KOPT-K1 (cell line): ENCODE data around the gene C17orf113.

ENCODE experiments used
- H3K27ac ChIP-seq: fragments of 200-600 bp; sonication (generic); 2 replicates; pipeline ENCODE4 v1.5.1; 2016; ENCODE audit warnings: antibody characterized with exemption, mild to moderate bottlenecking, low read depth, low read length; ENCODE audit not compliant: poor library complexity, severe bottlenecking
- H3K36me3 ChIP-seq: fragments of 200-600 bp; sonication (generic); 2 replicates; pipeline ENCODE4 v1.5.1; 2017; ENCODE audit warnings: antibody characterized with exemption, mild to moderate bottlenecking, low read length, moderate library complexity; ENCODE audit not compliant: insufficient read depth
- H3K9me3 ChIP-seq: fragments of 200-600 bp; sonication (generic); 2 replicates; pipeline ENCODE4 v1.5.1; 2017; ENCODE audit warnings: antibody characterized with exemption, low read length, mild to moderate bottlenecking; ENCODE audit not compliant: insufficient read depth, poor library complexity, severe bottlenecking

Gene C17orf113

DNA sequence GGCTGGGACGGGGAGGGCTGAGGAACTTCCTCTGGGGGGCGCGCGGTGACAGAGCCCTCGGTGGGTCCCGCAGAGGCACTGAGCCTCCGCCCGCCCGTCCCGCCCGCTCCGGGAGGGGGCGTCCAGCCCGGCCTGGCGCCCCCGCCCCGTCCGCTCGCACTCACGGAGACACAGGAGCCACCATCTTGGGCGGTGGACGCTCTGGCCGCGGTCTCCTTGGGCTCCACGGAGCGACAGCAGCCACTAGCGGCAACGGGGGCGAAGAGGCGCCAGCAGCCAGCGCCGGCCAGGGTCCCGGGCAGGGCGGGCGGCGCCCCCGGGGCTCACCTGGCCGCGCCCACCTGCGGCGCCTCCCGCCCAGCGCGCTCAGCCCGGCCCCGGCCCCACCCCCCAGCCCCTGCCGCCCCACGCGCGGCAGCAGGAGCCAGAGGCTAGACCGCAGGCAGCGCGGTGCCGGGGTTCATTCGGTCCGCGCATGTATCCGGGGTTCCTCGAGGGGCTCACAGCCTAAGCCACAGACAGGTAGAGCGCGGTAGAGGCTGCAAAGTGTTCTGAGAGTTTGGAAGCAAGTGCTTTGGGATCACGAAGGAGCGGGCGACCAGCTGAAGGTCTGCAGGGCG is at the start of gene C17orf113:
C17orf113 (minus strand) TSS at position 209 of the 620 bp plus-strand sequence. CDS start 7,225 bp downstream, outside the sequence.
- Histone ChIP-seq H3K27ac (peak within 1 kb of the TSS; percentile 32), H3K36me3 (no peaks in the 10 kb centered on the region), H3K9me3 (no peaks in the 10 kb centered on the region)

- H3K27ac ChIP-seq: no peak overlapping the region
- no peaks in the 10 kb centered on the region for H3K9me3 ChIP-seq
- H3K36me3 ChIP-seq: peaks cover 7% of the 10 kb centered on the region; the same call in 1 of the 2 replicates
Observed at GRCh38 chr17:42098730-42099399, 48.5 kb upstream of the C17orf113 start.

- H3K9me3 ChIP-seq: no peaks in the 10 kb centered on the region
- H3K27ac ChIP-seq: no peak within 1 kb of the TSS
- H3K36me3 ChIP-seq: 0 out of 2 replicates have a peak, but pooled peaks cover 1% of the 10 kb centered on the region
Observed at GRCh38 chr17:42097691-42098631, 47.6 kb upstream of the C17orf113 start, which contains the start of gene ZNF385C. TSS of gene ZNF385C (minus strand) at chr17:42098473. CDS start at chr17:42063056, 35,417 bp downstream.

- Histone ChIP-seq H3K36me3 (no peaks in the 10 kb centered on the region), H3K27ac (no peak overlapping the region), H3K9me3 (no peaks in the 10 kb centered on the region)
Observed at GRCh38 chr17:42096360-42097111, 46.1 kb upstream of the C17orf113 start.

DNA sequence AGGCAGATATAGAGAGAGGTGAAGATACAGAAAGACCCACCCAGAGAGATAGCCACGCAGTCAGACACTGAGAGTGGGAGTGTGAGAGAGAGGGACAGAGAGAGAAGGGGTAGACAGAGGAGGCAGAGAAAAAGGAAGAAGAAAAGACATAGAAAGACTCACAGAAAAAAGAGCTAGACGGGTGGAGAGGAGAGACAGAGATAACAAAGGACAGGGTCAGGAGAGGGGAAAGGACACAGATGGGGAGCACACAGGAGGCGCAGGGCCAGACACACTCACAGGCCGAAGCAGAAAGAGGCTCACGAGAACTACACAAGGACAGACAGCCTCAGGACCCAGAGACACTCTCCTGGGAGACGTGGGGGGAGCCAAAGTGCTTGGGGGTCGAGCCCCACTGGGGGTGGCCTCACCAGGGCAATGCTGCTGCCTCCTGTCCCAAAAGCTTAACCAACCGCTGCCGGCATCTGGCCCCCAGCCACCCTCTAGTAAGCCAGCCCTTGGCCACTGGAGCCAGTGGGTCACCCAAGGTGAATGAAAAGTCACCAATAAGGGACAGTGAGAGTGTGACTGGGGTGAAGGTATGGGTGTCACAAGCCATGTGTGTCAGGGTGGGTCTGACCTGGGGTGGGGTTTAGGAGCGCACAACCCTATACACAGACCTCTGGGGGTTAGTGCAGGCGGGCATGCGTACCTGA is 44.1 kb upstream of the C17orf113 start:
- Histone ChIP-seq H3K36me3 (no peaks in the 10 kb centered on the region), H3K9me3 (no peaks in the 10 kb centered on the region), H3K27ac (no peak overlapping the region)

DNA sequence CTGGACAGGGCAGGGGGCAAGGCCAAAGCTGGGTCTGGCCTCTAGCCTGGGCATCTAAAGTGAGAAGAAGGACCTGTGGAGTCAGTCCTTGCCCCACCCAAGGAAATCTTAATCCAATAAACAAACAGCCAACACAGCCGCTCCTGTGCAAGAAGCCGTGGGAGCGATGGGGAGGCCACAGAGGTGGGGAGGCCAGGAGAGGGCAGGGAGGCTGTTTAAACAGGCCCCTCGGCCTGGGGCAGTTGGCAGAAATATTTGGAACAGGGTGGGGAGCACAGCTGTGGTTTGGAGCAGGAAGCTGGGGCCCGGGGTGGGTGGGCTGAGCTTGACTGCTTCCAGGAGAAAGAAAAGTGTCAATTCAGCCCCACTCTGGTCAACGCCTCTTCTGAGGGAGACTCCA is 42.5 kb upstream of the C17orf113 start:
- H3K9me3 ChIP-seq: no peaks in the 10 kb centered on the region
- peak overlapping the region; percentile 37 for H3K27ac ChIP-seq
- H3K36me3 ChIP-seq: no peaks in the 10 kb centered on the region

DNA sequence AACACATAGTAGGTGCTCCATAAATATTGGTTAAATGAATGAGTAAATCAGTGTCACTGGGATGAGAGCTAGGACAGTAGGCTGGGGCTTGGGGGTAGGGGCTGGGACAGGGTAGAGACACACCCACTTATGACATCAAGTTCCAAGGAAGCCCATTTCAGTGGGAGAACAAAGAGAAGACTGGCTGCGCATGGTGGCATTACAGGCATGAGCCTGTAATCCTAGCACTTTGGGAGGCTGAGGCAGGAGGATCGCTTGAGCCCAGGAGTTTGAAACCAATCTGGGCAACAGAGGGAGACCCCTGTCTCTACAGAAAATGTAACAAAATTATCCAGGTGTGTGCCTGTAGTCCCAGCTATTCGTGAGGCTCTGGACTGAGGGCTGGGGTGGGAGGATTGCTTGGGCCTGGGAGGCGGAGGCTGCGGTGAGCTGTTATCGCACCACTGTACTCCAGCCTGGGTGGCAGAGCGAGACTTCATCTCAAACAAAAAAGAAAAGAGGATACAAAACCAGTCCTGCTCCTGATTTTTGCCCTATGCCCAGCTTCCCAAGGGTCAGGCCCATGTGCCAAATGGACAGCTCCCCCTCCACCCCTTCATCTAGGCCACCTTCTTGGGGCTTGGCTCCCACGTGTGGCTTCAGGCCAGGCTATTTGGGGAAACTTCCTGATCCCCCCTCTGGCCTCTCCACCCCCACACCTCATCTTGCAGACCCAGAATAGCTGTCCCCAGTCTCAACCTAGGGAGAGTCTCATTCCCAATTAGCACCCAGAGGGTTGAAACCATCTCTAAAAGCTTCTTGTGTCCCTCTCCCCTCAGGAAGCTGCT is 40.8 kb upstream of the C17orf113 start:
- H3K36me3 ChIP-seq: no peaks in the 10 kb centered on the region

DNA sequence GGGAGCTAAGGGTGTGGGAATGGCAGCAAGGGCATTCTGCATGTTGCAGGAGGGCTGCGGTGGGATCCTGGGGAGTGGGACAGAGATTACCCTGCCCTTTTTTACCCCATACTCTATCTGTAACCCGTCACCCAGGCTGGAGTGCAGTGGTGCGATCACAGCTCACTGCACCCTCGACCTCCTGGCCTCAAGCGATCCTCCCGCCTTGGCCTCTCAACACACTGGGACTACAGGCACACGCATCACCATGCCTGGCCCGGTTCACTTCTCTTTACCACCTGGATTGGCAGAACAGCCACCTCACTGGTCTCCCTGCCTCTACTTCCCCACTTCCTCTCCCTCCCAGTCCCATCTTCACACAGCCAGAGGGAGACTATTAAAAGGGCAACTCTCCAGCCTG is 38.3 kb upstream of the C17orf113 start:
- Histone ChIP-seq H3K9me3 (no peaks in the 10 kb centered on the region), H3K27ac (no peak overlapping the region), H3K36me3 (no peaks in the 10 kb centered on the region)

More for the DNA sequence above, 40.8 kb upstream of the C17orf113 start:
- Histone ChIP-seq H3K9me3 (no peaks in the 10 kb centered on the region), H3K27ac (no peak overlapping the region)

DNA sequence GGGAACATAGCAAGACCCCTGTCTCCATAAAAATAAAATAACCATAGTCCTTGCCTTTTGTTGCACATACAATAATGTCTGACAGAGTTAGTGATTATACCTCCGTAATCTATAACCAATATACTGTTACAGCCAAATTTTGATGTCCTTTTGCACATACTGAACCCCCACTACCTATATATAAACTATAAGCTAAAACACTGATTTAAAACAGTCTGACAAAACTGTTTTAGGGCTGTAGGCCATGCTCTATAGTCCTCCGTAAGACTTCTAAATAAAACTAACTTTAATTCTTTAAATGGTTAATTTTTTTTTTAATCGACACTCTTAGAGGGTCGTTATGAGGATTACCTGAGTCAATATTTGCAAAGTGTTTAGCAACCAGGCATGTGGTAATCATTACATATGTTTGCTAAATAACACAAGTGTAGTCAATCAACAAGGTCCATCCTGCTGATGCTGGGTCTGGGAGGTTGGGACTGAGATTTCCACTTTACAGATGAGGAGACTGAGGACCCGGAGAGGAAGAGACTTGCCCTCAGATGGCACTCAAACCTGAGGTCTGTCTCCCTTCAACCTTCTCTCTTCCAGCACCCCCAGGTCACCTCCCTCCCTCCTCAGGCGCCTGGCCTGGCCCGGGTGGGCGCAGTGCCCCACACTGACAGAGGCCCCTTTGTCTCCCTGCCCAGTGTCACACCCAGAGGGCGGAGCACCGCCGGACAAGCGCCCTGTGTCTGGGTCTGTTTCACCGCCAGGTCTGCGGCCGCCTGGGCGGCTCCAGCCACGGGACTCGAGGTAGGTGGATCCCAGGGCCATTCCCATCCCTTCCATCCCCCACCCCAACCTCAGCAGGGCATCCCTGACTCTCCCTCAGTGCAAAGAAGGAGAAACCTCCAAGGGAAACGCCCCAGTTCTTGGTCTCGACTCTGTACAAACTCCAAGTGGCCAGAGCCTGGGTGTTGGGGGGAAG is 37.6 kb upstream of the C17orf113 start:
- Histone ChIP-seq H3K27ac (no peak overlapping the region), H3K9me3 (no peaks in the 10 kb centered on the region), H3K36me3 (no peaks in the 10 kb centered on the region)

DNA sequence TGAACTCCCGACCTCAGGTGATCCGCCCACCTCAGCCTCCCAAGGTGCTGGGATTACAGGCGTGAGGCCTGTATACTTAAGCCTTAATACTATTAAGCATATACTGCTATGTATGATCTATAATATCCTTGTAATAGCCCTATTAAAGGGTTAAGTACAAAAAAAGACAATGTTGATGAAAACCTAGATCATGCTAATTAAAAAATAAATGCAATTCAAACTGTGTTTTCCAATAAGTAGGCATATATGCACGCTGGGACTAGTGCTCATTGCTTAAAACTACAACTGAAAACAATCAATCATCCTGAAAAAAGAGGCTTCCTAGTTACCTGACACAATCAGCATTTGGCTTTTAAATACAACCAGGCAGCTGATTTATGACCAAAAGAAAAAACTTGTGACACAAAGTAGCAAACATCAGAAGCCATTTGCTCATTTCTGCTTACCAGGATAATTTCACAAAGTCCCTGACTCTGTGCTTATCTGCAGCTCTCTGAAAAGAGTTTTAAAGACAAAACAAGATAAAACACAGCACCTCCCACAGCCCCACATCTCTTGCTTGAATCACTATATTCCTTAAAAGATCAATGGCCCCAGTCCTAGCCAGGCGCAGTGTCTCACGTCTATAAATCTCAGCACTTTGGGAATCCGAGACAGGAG is 36.8 kb upstream of the C17orf113 start:
- Histone ChIP-seq H3K36me3 (no peaks in the 10 kb centered on the region), H3K27ac (no peak overlapping the region), H3K9me3 (no peaks in the 10 kb centered on the region)

DNA sequence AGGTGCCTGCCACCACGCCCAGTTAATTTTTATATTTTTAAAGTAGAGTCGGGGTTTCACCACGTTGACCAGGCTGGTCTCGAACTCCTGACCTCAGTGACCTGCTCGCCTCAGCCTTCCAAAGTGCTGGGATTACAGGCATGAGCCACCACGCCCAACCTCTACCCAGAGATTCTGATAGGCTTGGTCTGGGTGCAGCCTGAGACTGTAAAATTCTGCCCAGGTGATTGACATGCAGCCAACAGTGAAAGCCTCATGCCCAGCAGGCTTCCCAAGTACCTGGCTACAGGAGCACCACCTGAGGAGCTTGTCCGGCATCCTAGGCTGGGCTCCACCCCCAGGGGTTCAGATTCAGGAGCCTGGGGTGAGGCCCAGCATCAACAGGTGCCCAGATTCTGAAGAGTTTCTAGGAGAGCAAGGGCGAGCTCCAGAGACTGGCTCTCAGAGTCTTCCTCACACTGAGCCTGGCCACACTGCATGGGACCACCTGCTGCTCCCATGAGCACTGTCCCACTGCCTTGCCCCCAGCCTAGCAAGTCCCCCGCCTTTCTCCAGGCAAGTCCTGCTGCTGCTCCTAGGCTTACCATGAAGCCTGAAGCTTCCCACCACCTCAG is 31.2 kb upstream of the C17orf113 start:
- H3K27ac ChIP-seq: no peak overlapping the region
- 0 out of 2 replicates have a peak, but pooled peaks cover 3% of the 10 kb centered on the region for H3K36me3 ChIP-seq
- H3K9me3 ChIP-seq: no peaks in the 10 kb centered on the region

GRCh38 chr17:42079541-42079940 is 29.1 kb upstream of the C17orf113 start:
- 0 out of 2 replicates have a peak, but pooled peaks cover 3% of the 10 kb centered on the region for H3K36me3 ChIP-seq
- no peak overlapping the region for H3K27ac ChIP-seq
- H3K9me3 ChIP-seq: no peaks in the 10 kb centered on the region
